DMS153 treated with DMSO at 0.1 percent for 48 hours (cell line): ENCODE measurements around the gene CAV3.

Experiments used
- DNase-seq: peaks from one replicate; lab custom pipeline; 2025; ENCODE audit not compliant: unreplicated experiment; lab: John Stamatoyannopoulos, UW

The CAV3 gene

DNA sequence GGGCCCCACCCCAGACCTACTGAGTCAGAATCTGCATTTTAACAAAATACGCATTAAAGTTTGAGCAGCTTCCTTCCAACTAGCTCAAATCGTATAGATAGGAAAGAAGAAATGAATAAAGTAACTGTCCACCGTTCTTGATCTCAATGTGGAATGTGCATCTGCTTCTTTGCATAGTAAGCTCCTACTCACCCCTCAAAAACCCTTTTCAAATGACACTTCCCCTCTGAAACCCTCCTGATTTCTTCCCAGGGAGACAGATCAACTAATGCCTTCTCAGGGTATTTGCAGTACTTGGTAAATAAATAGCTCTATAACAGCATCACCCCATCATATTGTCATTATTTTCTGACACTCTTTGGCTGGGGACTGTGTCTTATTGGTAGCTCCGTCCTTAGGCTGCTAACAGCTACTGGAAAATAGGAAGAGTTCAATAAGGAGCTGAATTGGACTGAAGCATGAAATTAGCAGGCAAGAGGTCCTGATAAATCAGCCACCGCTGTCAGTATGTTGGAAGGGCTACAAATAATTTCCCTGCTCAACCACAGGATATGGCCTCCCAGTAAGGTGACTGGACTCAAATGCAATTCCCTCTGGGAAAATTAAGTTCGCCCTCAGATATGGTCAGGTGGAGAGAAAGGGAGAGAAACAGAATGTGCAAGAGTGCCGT is 25.6 kb downstream of the CAV3 start:
- DNase-seq, result no peak

DNA sequence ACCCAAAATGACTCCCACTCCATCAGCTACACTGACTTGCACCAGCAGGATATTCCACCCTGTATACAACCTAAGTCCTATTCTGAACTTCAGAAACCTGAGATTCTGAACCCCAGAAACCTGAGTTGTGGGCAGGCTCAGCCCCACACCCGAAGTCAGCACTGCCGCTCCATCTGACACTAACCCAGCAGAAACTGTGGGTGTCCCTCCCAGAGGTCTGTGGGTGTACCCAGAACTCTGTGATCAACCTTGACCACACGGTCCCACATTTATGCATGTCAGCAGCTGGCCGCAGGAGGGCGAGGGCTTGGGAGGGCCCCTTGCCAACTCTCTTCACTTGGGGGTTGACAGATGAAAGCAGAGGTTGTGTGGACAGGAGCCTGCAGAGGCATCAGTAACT is 26.5 kb downstream of the CAV3 start:
- DNase-seq, result no peak

DNA sequence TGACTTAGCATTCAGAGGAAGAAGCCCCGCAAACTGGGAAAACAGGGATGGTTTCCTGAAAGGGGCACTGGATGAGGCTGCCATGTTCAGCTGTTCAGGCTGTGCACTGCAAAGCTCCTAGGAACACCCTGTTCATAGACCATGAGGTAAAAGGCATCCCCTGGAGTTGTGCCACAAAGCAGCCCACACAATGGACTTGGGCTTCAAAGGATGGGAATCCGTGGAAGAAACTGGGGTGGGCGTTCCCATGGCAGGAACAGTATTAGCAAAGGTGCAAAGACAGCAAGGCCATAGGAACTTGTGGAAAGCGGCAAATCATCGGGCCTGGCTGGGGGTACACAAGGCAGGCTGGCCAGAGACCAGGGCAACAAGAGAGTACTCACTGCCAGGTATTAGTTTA is 26.9 kb downstream of the CAV3 start:
- DNase-seq, result no peak

DNA sequence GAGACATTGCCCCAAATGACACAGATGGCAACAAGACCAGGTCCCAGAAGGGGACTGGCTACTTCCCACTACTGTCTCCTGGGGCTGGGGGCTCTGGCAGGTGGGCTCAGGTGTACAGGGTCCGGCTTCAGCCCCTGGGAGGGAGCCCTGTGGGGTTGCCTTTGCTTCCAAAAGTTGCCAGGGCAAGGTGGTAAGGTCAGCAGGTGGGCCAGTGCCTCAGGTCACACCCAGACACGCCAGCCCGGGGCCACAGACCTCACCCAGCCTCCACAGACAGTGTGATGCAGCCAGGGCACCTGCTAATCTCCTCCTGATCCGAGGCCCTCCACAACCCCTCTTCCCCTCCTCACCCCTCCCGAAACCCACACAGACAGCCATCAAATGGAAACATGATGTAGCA is 28.3 kb downstream of the CAV3 start:
- no peak for DNase-seq

DNA sequence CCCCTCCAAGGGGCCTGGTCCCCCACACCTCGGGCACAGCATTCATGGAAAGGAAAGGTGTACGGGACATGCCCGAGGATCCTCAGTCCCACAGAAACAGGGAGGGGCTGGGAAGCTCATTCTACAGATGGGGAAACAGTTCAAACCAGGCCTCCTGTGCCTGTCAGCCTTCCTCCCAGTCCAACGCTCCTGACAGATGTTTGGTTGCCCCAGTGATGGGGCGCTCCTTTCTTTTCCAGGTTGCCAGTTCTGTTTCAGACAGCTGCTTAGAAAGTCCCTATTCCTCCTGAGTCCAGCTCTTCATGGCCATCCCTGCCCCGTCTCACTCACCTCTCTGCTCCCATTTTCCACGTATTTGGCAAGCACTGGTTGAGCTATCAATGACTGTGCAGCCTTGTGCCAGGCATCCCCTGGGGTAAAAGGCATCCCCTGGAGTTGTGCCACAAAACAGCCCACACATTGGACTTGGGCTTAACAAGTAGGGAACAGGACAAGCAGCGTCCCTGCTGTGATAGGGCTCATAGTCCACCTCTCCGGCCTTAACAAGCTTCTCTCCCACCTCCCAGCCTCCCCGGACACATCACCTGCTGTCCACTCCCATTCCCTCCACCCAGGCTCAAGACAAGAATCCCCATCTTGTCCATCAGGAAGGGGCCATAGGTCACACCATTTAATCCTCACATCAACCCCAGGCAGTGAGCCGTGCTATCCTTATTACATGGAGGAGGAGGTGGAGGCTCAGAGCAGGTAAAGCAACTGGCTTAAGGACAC is 29.2 kb downstream of the CAV3 start:
- DNase-seq, result no peak

DNA sequence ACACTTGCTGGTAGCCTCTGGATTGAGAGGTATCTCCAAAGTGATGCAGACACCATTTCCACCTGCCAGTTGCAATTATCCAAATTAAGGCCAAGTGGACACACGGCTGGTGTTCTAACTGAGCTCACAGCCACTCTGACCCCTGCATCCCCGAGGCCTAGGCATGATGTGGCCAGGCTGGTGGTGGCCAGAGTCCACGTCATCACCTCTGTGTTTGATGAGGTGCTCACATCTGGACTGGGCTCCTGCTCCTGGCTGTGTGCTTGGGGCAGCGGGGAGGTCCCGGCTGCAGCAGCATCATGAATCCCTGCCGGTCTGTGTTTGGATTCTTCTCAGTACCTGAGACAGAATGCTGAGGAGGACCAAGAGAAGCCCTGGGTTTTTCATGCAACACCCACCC is 30.9 kb downstream of the CAV3 start:
- DNase-seq, result no peak

DNA sequence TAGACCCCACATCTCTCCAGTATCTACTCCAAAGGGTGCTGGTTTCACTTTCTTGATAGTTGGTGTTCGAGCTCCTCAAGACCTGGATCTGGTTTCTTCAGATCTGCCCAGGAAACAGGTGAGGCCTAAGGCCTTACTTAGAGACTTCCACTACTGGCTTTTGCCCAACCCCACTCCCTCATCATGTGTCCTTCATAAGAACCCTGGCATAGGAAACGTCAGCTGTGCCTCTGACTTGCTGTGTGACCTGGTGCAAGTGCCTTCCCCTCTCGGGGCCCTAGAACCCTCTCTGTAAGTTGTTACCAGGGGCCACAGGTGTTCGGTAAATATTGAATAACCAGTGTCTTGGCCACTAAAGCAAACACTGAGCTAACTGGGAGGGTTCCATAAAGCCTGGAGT is 31.9 kb downstream of the CAV3 start:
- DNase-seq, result no peak

DNA sequence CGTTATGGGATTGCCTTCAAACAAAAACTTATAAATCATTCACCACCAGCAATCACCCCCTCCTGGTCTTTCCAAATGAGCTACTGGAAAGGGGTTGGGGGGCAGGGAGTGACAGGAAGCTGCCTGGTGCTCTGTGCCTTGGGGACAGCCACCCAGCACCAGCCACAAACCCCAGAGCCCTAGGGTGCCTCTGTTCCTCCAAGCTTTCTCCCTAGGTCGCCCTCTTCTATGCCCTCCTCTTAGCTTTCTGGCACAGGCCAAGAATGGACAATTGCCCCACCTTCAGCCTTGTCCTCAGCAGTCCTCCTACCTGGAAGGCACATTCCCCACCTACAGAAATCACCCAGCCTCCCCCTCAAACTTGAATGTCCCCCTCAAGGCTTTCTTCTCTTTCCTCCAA is 32.5 kb downstream of the CAV3 start:
- DNase-seq, result no peak

DNA sequence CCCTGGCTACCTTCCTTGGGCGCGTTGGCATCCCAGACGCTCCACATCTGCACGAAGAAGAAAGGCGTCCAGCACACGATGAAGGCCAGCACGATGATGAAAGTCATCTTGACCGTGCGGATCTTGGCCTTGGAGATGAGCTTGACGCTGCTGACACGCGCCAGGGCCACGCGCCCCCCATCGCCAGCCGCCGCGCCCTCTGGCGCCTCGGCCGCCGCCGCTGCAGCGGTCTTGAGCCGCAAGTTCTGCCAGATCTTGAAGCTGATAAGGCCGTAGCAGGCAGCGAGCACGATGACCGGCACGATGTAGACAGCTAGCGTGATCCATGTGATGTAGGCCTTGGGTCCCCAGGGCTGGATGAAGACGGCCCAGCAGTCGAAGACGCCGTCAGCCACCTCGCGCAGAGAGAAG is 33.7 kb downstream of the CAV3 start:
- no peak for DNase-seq

DNA sequence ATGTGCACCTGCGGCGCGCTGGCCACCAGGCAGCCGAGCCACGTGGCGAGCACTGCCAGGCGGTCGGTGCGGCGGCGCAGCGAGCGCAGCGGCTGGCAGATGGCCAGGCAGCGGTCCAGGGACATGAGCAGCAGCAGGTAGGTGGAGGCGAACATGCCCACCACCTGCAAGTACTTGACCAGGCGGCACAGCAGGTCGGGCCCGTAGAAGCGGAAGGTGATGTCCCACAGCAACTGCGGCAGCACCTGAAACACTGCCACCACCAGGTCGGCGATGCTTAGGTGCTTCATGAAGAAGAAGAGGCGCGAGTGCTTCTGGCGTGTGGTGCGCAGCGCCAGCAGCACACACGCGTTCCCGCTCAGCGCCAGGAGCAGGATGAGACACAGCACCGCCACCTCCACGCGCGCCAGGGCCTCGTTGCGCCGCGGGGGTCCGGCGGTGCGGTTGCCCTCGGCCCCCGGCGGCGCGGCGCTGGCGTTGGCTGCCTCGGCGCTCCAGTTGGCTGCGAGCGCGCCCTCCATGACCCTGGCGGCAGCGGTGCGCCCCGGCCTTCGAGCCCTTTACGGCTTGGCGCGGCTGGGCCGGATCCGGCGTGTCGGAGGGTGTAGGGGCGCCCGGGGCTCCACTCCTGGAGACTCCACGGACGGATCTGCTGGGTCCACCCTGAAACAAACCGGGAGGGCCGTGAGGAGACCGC is 34.2 kb downstream of the CAV3 start:
- peak; percentile 24 for DNase-seq

DNA sequence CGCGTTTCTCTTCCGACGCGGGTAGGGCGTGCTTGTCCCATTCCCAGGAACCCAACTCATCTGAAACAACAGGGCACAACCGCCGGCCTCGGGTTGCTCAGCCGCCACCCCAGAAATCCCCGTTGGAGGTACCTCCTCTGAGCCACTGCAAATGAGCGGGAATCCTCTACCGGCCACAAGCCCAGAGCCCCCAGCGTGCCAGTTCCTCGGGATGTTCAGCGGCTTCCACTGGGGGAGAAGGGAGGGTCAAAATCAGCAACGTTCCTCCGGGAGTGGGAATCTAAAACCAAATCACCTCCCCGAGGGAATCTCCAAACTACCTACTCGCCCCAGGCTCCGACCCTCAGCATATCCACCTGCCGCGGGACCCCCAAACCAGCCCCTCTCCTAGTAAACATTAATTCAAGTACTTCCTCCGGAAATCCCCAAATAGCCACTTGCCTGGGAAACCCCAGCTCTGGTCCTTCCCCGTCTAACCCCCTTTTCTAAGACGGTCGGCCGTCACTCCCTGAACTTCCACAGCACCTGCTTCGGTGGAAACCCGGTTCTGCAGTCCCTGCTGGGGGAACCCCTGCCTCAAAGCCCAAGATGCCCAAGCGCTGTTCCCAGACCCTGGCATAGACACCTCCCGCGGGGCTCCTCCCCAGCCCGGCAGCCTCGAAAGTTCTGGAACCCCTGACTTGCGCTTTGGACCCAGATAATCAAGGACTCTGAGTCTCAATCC is 34.9 kb downstream of the CAV3 start:
- no peak for DNase-seq

DNA sequence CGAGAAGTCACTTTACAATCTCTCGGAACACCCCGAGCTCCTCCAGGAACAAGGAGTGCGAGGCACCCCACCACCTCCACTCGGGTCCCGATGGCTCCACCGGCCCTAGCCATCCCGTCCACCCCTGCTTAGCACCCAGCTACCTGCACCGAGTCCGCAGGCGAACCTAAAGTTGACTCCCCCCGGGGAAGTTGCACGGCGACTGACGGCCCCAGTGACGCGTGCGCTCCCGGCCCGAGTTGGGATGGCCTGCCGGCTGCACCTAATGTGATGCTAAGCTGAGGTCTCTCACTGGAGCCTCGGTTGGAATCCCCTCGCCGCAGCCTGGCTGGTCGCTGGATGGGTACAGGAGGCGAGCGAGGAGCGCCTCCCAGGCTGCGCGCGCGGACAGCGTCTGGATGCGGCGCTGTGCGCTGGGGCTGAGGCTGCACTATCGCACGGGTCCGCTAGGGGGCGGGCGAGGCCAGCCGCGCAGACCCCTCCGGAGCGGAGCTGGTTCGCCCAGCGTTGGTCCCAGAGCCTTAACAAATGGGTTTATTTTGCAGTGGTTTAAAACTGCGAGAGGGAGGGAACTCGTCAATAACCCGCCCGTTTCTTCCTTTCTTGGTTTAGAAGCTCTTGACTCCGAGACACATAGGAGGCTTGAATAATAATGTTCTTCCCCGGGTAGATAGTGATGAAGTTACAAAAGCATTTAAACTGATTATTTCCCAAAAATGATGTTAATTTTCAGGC is 35.7 kb downstream of the CAV3 start, which contains the start of gene OXTR:
OXTR (minus strand) TSS at position 526 of the 735 bp plus-strand sequence. CDS start 1,426 bp downstream, outside the sequence.
- DNase-seq, result peak; percentile 3

DNA sequence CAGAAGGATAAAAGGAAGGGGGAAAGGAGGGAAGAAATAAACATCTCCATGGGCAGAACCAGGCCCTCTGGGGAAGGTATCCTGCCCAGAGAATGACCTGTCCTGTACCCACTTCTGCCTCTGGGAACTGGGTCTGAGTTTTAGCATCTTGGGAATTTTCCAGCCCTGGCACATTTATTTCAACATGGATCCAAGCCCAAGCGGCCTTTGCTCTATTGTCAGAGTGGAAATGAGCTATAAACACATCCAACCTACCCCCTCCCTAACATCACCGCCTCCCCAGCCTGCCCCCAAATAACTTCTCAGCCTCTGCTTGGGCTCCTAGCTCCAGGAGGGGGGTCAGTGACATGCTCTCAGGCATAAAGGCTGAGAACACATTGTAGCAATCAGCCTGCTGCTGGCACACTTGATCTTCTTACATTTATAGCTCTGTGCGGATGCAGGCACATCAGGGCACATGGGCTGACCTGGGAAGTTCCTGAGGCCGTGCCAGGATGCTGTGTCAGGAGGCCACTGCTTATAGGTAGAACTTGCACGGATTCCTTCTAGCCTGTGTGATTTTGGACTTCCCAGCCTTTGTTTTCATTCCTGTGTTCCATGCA is 40.4 kb downstream of the CAV3 start:
- DNase-seq, result no peak

DNA sequence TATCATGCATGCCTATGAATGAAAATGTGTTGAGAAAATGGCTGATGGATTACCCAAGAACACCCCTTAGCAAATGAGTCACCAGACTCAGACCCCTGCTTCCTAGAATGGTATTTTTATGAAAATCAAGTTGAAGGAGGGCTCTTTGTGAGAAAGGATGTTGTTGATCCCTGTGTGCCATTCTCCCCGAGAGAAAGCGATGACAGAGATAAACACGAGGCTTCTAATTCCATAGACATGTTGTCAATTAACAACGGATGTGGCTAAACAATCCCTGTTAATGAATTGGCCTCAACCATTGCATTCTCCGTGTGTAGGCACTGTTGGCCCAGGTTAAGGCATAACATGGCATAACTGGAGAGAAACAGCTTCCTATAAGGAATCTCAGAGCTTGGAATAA is 41.6 kb downstream of the CAV3 start:
- DNase-seq, result no peak

DNA sequence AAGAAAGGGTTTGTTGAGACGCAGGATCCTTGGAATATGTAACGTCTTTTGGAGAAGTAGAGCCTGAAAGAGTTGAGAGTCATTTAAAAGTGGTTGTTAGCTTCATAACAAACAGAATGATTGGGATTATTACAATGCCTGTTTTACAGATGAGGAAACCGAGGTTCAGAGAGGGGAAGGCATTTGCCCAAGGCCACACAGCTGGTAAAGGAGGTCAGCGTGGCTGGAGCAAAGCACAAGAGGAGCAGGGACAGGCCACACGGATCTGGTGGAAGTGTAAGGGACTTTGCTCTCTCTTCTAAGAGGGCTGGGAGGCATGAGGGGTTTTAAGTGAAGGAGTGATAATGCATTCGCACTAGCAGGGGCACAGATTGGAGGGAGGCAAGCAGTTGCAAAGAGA is 42.0 kb downstream of the CAV3 start:
- no peak for DNase-seq

DNA sequence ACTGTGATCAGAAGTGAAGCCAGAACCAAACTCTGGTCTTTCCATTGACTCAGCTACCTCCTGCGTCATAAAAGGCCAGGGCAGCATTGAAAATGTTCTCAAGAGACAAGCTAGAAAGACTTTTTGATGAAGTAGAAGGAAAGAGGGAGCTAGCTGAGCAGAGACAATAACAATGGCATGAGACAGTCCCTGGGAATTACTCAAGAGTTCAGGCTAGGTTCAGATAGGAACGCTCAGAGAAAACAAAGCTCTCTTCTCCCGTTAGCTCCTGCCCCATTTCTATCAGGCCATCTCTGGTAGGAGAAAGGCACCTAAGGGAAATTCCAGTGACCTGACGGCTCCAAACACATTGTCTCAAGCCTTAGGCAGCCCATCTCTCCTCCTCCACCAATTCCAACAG is 42.8 kb downstream of the CAV3 start:
- DNase-seq, result no peak

DNA sequence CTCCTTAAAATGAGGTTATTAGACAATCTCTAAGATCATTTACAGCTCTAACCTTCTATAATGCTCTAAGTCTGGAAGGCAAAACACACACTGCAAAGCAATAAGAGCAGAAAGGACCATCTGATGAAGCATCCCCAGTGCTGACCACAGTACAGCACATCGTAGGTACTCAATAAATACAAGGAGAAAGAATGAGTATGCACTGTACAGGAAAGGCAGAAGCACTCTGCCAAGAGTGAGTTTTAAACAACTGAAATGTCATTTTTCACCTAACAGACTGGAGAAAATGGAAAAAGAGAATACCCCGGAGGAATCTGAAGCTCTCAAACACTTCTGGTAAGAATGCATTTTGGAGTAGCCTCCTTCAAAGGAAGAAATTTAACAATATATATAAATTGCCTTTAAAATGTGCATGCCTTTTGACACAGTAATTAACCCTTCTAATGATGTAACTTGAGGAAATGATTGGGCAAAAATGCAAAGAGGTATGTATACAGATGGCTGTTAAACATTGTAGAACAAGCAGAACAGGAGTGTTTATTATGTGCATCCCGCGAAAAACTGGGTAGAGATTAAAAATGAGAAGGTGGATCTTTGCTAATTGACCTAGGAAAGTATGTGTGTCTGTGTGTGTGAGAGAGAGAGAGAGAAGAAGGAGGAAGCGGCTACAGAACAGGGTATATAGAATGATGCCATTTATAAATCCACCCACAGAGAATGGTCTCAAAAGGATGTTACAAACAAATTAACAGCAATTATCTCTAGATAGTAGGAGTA is 43.8 kb downstream of the CAV3 start:
- DNase-seq, result no peak

DNA sequence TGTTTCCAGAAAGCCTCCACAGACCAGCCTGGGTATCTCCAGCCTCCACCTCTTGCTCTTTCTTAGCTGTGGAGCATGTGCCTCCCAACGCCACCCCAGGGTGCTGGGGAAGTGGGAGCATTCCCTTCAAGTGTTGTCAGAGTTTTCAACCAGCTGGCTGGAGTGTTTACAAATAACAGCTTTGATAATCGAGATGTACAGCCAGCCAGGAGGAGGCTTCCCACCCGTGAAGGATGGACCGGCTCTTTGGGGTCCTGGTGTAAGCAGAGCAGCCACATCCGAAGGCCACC is 44.3 kb downstream of the CAV3 start:
- DNase-seq, result no peak

DNA sequence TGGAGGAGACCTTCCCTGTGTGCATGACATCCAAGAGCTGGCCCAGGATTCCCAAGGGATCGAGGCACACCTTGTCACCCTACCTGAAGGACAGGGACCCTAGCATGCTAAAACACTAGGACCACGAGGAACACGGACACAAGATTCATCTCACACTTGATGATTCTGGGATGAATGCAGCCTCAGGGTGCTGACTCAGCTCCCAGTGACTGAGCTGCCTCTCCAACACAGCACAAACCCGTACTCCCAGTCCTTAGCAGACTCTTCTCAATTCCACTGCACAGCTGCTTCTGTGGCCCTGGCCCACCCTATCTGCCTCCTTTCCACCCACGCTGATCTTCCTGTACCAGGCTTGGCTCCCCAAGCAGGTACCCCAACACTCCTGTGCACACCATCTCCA is 44.9 kb downstream of the CAV3 start:
- DNase-seq, result no peak

DNA sequence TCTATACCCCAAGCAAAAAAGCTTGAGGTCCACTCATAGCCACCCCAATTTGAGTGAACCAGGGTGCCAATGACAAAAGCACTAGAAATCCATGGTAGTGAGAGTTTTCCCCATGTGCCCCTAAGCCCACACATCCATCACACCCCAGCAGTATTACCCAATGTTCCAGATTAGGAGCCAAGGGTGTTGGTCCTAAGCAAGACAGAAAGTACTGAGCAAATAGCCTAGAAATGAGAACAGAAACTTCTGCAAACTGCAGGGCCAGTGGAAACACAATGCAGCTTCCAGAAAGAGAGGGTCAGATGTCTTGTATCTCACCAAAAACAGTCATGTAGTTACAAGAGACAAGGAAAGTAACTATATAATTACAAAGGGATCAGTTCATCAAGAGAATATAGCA is 46.7 kb downstream of the CAV3 start:
- DNase-seq, result no peak
